ENCODE data around the gene SH3D19.

Gene SH3D19

GRCh38 chr4:151197247-151197646 is 128.2 kb downstream of the SH3D19 start:
- no peaks in the 10 kb centered on the region for H3K36me3 ChIP-seq (ENCODE audit: control insufficient read depth, insufficient read depth, low read length)
- no peak overlapping the region for H3K4me3 ChIP-seq (ENCODE audit: extremely low read depth, insufficient read depth, low read length, poor library complexity, severe bottlenecking)
- H3K27ac ChIP-seq (ENCODE audit: low read depth, low read length, severe bottlenecking): no peak overlapping the region
- 81 to 100% methylated on average over 2 of the region's 6 CpGs for WGBS, 2 experiments (ENCODE audit: insufficient coverage in 2 of 2)
- no peaks in the 10 kb centered on the region for H3K9me3 ChIP-seq (ENCODE audit: control insufficient read depth, low read length)
- peaks cover 10% of the 10 kb centered on the region for H3K4me1 ChIP-seq (ENCODE audit: control insufficient read depth, insufficient read depth, low read length, poor library complexity, severe bottlenecking)

DNA sequence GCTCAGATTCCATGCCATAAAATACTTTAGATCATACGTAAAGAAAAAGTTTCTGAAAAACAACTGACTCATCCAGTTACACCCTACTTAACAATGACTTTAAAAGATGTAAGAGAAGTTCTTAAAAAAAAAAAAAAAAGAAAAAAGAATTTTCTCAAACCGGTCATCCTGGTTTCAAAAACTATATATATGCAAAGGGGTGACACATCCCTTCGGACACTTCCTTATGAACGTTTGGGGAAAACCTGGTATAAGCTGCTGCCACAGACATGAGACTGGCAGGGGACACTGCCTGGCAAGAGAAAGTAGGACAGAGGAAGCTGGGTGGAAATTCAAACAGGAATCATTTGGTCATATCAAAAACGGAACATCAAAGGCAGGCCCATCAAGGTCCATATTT is 129.6 kb downstream of the SH3D19 start:
- Histone ChIP-seq H3K27ac (ENCODE audit: low read depth, low read length, severe bottlenecking) (no peak overlapping the region), H3K36me3 (ENCODE audit: control insufficient read depth, insufficient read depth, low read length) (no peaks in the 10 kb centered on the region), H3K4me3 (ENCODE audit: extremely low read depth, insufficient read depth, low read length, poor library complexity, severe bottlenecking) (no peak overlapping the region), H3K9me3 (ENCODE audit: control insufficient read depth, low read length) (peaks cover 4% of the 10 kb centered on the region), H3K4me1 (ENCODE audit: control insufficient read depth, insufficient read depth, low read length, poor library complexity, severe bottlenecking) (peaks cover 10% of the 10 kb centered on the region)
- WGBS, 2 experiments (ENCODE audit: insufficient coverage in 2 of 2): 67% methylated on average over 1 of the region's 5 CpGs; no CpG with 5 or more reads in 1 of the 2 experiments

DNA sequence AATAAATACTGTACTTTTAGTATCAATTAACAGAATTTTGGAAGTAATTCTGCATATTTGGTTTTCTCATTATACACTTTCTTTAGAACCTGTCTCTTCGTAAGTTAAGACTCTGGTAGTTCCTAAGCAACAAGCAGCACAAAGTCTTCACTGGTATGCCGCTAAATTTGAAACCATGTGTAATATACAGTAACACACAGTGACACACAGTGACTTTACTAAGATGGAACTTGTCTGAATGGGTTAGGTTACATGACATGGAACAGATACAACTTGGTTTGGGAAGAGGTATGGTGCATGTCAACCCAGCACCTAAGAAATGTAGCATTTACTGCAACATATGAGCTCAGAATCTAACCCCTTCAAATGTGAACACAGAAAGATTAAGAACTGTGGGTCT is 132.0 kb downstream of the SH3D19 start:
- Histone ChIP-seq H3K4me3 (ENCODE audit: extremely low read depth, insufficient read depth, low read length, poor library complexity, severe bottlenecking) (no peak overlapping the region), H3K4me1 (ENCODE audit: control insufficient read depth, insufficient read depth, low read length, poor library complexity, severe bottlenecking) (no peaks in the 10 kb centered on the region), H3K9me3 (ENCODE audit: control insufficient read depth, low read length) (peaks cover 9% of the 10 kb centered on the region), H3K36me3 (ENCODE audit: control insufficient read depth, insufficient read depth, low read length) (no peaks in the 10 kb centered on the region), H3K27ac (ENCODE audit: low read depth, low read length, severe bottlenecking) (no peak overlapping the region)
- WGBS, 2 experiments (ENCODE audit: insufficient coverage in 2 of 2): 90% methylated on average over 2 of the region's 2 CpGs; no CpG with 5 or more reads in 1 of the 2 experiments

- Histone ChIP-seq H3K4me3 (ENCODE audit: extremely low read depth, insufficient read depth, low read length, poor library complexity, severe bottlenecking) (no peak overlapping the region), H3K9me3 (ENCODE audit: control insufficient read depth, low read length) (peaks cover 9% of the 10 kb centered on the region), H3K36me3 (ENCODE audit: control insufficient read depth, insufficient read depth, low read length) (no peaks in the 10 kb centered on the region), H3K4me1 (ENCODE audit: control insufficient read depth, insufficient read depth, low read length, poor library complexity, severe bottlenecking) (no peaks in the 10 kb centered on the region), H3K27ac (ENCODE audit: low read depth, low read length, severe bottlenecking) (no peak overlapping the region)
- no CpG with 5 or more reads among the region's 1 CpG for WGBS, 2 experiments (ENCODE audit: insufficient coverage in 2 of 2)
Measured at GRCh38 chr4:151192556-151193235, 132.7 kb downstream of the SH3D19 start.

DNA sequence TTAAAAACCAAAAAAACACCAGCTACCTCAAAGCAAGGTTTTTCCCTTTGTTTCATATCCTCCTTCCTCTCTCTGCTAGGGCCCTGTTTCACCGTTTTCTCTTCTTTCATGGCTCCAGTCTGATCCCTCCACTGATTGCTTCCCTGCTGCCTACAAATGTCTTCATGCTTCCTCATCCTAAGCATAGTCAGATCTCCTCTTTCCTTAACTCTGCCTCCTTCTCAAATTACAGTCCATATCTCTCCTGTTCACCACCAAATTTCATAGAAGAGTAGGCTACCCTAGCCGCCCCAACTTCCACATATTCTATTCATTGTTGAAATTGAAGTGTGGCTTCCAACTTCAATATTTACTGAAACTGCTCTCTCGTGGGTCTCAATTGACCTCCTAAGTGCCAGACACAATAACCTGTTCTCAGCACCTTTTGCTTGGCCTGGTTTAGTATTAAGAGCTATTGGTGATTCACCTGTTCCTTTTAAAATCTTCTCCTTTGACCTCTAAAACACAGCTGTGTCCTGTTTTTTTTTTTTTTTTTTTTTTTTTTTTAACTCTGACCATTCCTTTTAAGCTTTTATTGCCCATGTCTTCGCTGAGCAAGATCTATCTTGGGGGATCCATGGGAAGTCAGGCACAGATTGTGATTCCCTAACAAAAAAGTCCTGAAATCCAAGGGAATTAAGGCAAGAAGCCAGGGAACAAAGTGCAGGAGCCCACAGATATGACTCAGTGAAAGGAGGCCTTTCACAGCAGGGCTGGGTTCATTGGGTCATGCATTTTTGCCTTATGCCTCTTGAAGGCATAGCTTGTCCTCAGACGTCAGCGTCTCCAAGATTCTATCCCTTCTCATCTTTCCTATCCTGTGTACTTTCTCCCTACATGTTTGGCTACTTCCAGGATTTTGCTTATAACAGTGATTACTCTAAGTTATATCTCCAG is 140.6 kb downstream of the SH3D19 start:
- Histone ChIP-seq H3K4me3 (ENCODE audit: extremely low read depth, insufficient read depth, low read length, poor library complexity, severe bottlenecking) (no peak overlapping the region), H3K36me3 (ENCODE audit: control insufficient read depth, insufficient read depth, low read length) (peaks cover 7% of the 10 kb centered on the region), H3K9me3 (ENCODE audit: control insufficient read depth, low read length) (no peaks in the 10 kb centered on the region), H3K4me1 (ENCODE audit: control insufficient read depth, insufficient read depth, low read length, poor library complexity, severe bottlenecking) (peaks cover 16% of the 10 kb centered on the region), H3K27ac (ENCODE audit: low read depth, low read length, severe bottlenecking) (peak overlapping the region; percentile 16)
- 86 to 98% methylated on average over 5 to 6 of the region's 6 CpGs for WGBS, 2 experiments (ENCODE audit: insufficient coverage in 2 of 2)

GRCh38 chr4:151182455-151182996 is 142.9 kb downstream of the SH3D19 start:
- H3K27ac ChIP-seq (ENCODE audit: low read depth, low read length, severe bottlenecking): no peak overlapping the region
- WGBS, 2 experiments (ENCODE audit: insufficient coverage in 2 of 2): 91 to 94% methylated on average over 4 of the region's 5 CpGs
- no peak overlapping the region for H3K4me3 ChIP-seq (ENCODE audit: extremely low read depth, insufficient read depth, low read length, poor library complexity, severe bottlenecking)
- peaks cover 16% of the 10 kb centered on the region for H3K4me1 ChIP-seq (ENCODE audit: control insufficient read depth, insufficient read depth, low read length, poor library complexity, severe bottlenecking)
- no peaks in the 10 kb centered on the region for H3K9me3 ChIP-seq (ENCODE audit: control insufficient read depth, low read length)
- H3K36me3 ChIP-seq (ENCODE audit: control insufficient read depth, insufficient read depth, low read length): peaks cover 7% of the 10 kb centered on the region

- Histone ChIP-seq H3K27ac (ENCODE audit: low read depth, low read length, severe bottlenecking) (no peak overlapping the region), H3K9me3 (ENCODE audit: control insufficient read depth, low read length) (no peaks in the 10 kb centered on the region), H3K4me3 (ENCODE audit: extremely low read depth, insufficient read depth, low read length, poor library complexity, severe bottlenecking) (no peak overlapping the region), H3K36me3 (ENCODE audit: control insufficient read depth, insufficient read depth, low read length) (peaks cover 40% of the 10 kb centered on the region), H3K4me1 (ENCODE audit: control insufficient read depth, insufficient read depth, low read length, poor library complexity, severe bottlenecking) (no peaks in the 10 kb centered on the region)
- WGBS, 2 experiments (ENCODE audit: insufficient coverage in 2 of 2): 100% methylated on average over 1 of the region's 2 CpGs; no CpG with 5 or more reads in 1 of the 2 experiments
Measured at GRCh38 chr4:151176685-151177084, 148.7 kb downstream of the SH3D19 start.

DNA sequence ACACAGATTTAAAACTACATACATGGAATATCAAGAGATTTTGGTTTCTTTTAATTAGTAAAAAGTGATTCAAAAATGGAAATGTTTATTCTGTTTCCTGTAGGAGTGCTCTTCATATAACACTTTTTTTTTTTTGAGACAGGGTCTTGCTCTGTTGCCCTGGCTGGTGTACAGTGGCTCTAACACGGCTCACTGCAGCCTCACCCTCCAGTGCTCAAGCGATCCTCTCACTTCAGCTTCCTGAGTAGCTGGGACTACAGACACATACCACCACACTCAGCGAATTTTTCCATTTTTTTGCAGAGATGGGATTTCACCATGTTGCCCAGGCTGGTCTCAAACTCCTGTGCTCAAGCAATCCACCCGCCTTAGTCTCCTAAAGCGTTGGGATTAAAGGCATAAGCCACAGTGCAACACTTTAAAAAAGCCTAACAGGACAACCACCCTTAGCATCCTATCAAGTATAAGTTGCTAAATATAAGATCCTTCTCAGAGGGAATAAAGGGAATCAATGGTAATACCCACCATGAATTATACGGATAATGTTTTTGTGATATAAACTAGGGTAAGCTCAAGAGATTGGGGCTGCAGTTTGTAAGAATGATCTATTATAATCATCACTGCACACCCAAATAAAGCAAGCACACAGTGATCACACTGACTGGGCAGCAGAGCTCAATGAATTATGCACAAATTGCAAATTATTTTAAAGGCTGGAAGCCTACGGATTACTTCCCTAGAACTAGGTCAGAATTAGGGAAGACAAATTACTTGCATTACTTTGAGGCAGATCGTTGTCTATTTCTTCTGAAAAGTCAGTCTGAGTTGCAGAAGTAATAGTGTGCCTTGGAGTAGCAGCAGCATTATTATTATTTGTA is 149.4 kb downstream of the SH3D19 start:
- H3K4me3 ChIP-seq (ENCODE audit: extremely low read depth, insufficient read depth, low read length, poor library complexity, severe bottlenecking): no peak overlapping the region
- 84% methylated on average over 5 of the region's 8 CpGs for WGBS, 2 experiments (ENCODE audit: insufficient coverage in 2 of 2)
- no peak overlapping the region for H3K27ac ChIP-seq (ENCODE audit: low read depth, low read length, severe bottlenecking)
- H3K9me3 ChIP-seq (ENCODE audit: control insufficient read depth, low read length): no peaks in the 10 kb centered on the region
- H3K36me3 ChIP-seq (ENCODE audit: control insufficient read depth, insufficient read depth, low read length): peaks cover 36% of the 10 kb centered on the region
- no peaks in the 10 kb centered on the region for H3K4me1 ChIP-seq (ENCODE audit: control insufficient read depth, insufficient read depth, low read length, poor library complexity, severe bottlenecking)

- H3K4me3 ChIP-seq (ENCODE audit: extremely low read depth, insufficient read depth, low read length, poor library complexity, severe bottlenecking): no peak overlapping the region
- H3K4me1 ChIP-seq (ENCODE audit: control insufficient read depth, insufficient read depth, low read length, poor library complexity, severe bottlenecking): no peaks in the 10 kb centered on the region
- H3K9me3 ChIP-seq (ENCODE audit: control insufficient read depth, low read length): no peaks in the 10 kb centered on the region
- H3K36me3 ChIP-seq (ENCODE audit: control insufficient read depth, insufficient read depth, low read length): peaks cover 36% of the 10 kb centered on the region
- H3K27ac ChIP-seq (ENCODE audit: low read depth, low read length, severe bottlenecking): no peak overlapping the region
- 80 to 89% methylated on average over 3 to 5 of the region's 7 CpGs for WGBS, 2 experiments (ENCODE audit: insufficient coverage in 2 of 2)
Measured at GRCh38 chr4:151175233-151175632, 150.2 kb downstream of the SH3D19 start.

GRCh38 chr4:151174784-151175183 is 150.6 kb downstream of the SH3D19 start:
- Histone ChIP-seq H3K36me3 (ENCODE audit: control insufficient read depth, insufficient read depth, low read length) (peaks cover 36% of the 10 kb centered on the region), H3K27ac (ENCODE audit: low read depth, low read length, severe bottlenecking) (no peak overlapping the region), H3K4me1 (ENCODE audit: control insufficient read depth, insufficient read depth, low read length, poor library complexity, severe bottlenecking) (peaks cover 2% of the 10 kb centered on the region), H3K9me3 (ENCODE audit: control insufficient read depth, low read length) (no peaks in the 10 kb centered on the region), H3K4me3 (ENCODE audit: extremely low read depth, insufficient read depth, low read length, poor library complexity, severe bottlenecking) (no peak overlapping the region)
- WGBS, 2 experiments (ENCODE audit: insufficient coverage in 2 of 2): 92% methylated on average over 3 of the region's 7 CpGs; no CpG with 5 or more reads in 1 of the 2 experiments
